A549 (cell line): Measurements from ENCODE around the gene TRPC3.

ENCODE experiments used
- CBX2 ChIP-seq: fragments of 200-600 bp; sonication (generic); IDR thresholded peaks from 2 replicates; pipeline ENCODE4 v1.6.1; 2016; ENCODE audit warnings: low read depth, mild to moderate bottlenecking, borderline replicate concordance
- FOSB ChIP-seq: fragments of 250-450 bp; sonication (Bioruptor Pico); IDR thresholded peaks from 2 replicates; pipeline ENCODE4 v1.5.0; 2020; ENCODE audit warnings: mild to moderate bottlenecking, moderate library complexity
- JUNB ChIP-seq: fragments of >200 bp; sonication (Bioruptor Twin); formaldehyde crosslinking; IDR thresholded peaks from 2 replicates; pipeline ENCODE4 v1.6.1; 2016
- KDM1A ChIP-seq: fragments of 200-600 bp; sonication (generic); IDR thresholded peaks from 2 replicates; pipeline ENCODE4 v1.6.1; 2016; ENCODE audit warnings: low read depth, mild to moderate bottlenecking
- MAZ ChIP-seq: fragments of 150-350 bp; IDR thresholded peaks from 2 replicates; pipeline ENCODE4 v1.6.1; 2014; ENCODE audit warnings: antibody characterized with exemption, low read depth, low read length, borderline replicate concordance
- NPAS2 ChIP-seq: fragments of 250-450 bp; sonication (Bioruptor Pico); IDR thresholded peaks from 2 replicates; pipeline ENCODE4 v1.8.0; 2022; ENCODE audit warnings: mild to moderate bottlenecking, moderate library complexity, borderline replicate concordance
- POLR2A ChIP-seq: IDR thresholded peaks from 2 replicates; pipeline ENCODE4 v1.6.1; 2012; ENCODE audit warnings: mild to moderate bottlenecking, low read length
- RCOR1 ChIP-seq: fragments of 150-350 bp; IDR thresholded peaks from 2 replicates; pipeline ENCODE4 v1.6.1; 2014; ENCODE audit warnings: antibody characterized with exemption, low read length, low read depth
- RNF2 ChIP-seq: fragments of 200-600 bp; sonication (generic); IDR thresholded peaks from 2 replicates; pipeline ENCODE4 v1.6.1; 2016; ENCODE audit warnings: low read depth, mild to moderate bottlenecking, antibody characterized with exemption, moderate library complexity, borderline replicate concordance
- SREBF2 ChIP-seq: fragments of 450-650 bp; IDR thresholded peaks from 2 replicates; pipeline ENCODE4 v1.6.1; 2014; ENCODE audit warnings: mild to moderate bottlenecking, moderate library complexity
- TF ChIP-seq, protein P1 (sequence below): fragments of 150-350 bp; IDR thresholded peaks from 2 replicates; pipeline ENCODE4 v1.6.1; 2014; ENCODE audit warnings: low read depth, mild to moderate bottlenecking, low read length
- TF ChIP-seq, protein P2 (sequence below): fragments of >200 bp; sonication (Bioruptor Twin); formaldehyde crosslinking; IDR thresholded peaks from 3 replicates; pipeline ENCODE4 v1.5.1; 2016

DNA sequence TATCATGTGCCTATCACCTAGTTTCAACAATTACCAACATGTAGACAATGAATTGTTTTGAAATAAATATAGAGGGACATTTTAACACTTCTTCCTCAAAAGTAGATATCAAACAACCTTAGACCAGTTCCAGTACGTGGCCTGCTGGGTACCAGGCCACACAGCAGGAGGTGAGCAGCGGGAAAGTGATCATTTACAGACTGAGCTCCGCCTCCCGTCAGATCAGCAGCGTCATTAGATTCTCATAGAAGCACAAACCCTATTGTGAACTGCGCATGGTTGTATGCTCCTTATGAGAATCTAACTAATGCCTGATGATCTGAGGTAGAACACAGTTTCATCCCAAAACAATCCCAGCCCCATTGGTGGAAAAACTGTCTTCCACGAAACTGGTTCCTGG, 88.1 kb downstream of the TRPC3 start:
- TF ChIP-seq JUNB (no peak), NPAS2 (CRISPR knock-in tag) (no peak), SREBF2 (no peak), RCOR1 (no peak), KDM1A (no peak), FOSB (CRISPR knock-in tag) (no peak), CBX2 (no peak), MAZ (no peak), RNF2 (no peak), POLR2A (no peak)
- TF ChIP-seq, protein P1, sequence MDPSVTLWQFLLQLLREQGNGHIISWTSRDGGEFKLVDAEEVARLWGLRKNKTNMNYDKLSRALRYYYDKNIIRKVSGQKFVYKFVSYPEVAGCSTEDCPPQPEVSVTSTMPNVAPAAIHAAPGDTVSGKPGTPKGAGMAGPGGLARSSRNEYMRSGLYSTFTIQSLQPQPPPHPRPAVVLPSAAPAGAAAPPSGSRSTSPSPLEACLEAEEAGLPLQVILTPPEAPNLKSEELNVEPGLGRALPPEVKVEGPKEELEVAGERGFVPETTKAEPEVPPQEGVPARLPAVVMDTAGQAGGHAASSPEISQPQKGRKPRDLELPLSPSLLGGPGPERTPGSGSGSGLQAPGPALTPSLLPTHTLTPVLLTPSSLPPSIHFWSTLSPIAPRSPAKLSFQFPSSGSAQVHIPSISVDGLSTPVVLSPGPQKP: no peak
- TF ChIP-seq, protein P2, sequence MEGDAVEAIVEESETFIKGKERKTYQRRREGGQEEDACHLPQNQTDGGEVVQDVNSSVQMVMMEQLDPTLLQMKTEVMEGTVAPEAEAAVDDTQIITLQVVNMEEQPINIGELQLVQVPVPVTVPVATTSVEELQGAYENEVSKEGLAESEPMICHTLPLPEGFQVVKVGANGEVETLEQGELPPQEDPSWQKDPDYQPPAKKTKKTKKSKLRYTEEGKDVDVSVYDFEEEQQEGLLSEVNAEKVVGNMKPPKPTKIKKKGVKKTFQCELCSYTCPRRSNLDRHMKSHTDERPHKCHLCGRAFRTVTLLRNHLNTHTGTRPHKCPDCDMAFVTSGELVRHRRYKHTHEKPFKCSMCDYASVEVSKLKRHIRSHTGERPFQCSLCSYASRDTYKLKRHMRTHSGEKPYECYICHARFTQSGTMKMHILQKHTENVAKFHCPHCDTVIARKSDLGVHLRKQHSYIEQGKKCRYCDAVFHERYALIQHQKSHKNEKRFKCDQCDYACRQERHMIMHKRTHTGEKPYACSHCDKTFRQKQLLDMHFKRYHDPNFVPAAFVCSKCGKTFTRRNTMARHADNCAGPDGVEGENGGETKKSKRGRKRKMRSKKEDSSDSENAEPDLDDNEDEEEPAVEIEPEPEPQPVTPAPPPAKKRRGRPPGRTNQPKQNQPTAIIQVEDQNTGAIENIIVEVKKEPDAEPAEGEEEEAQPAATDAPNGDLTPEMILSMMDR: no peak
